ENCODE results near the gene CFAP46. TPM values are rescaled to one million over a fixed set of nuclear protein-coding genes. Genes with fewer than 3 reads are reported as not detected.

Gene CFAP46
- total and polyA plus RNA-seq, 2 of the 8 experiments (the other 6 are each of a cell fraction or from before 2014, with no cell fraction given): 2.6 to 4.8 TPM

GRCh38 chr10:132893090-132893489, 49.3 kb downstream of the CFAP46 start:
- Histone ChIP-seq H3K4ac (replicated peaks; ENCODE audit: insufficient read length, low read depth, low read length) (no peak overlapping the region), H3K23ac (ENCODE audit: insufficient read length) (no peak overlapping the region), H3K56ac (replicated peaks; ENCODE audit: insufficient read length, low read depth, low read length) (no peak overlapping the region), H3K14ac (ENCODE audit: insufficient read length) (no peak overlapping the region), H3K9me3 (ENCODE audit: insufficient read depth in 2 of 2, low read depth in 1 of 2, low read length in 1 of 2) (no peaks in the 10 kb centered on the region), H3K4me3 (ENCODE audit: extremely low read depth in 1 of 4, insufficient read depth in 2 of 4, low read depth in 3 of 4, low read length in 4 of 4) (no peak overlapping the region), H2BK5ac (ENCODE audit: low read depth, low read length) (peak overlapping the region; percentile 49; the same call in 1 of the 2 replicates), H2AFZ (ENCODE audit: low read length) (no peak overlapping the region), H2AK5ac (ENCODE audit: low read depth, low read length) (no peak overlapping the region; the same call in 1 of the 2 replicates), H2BK20ac (ENCODE audit: low read length) (peak overlapping the region; percentile 83; the same call in 1 of the 2 replicates), H3K36me3 (ENCODE audit: control insufficient read depth in 2 of 4, insufficient read depth in 4 of 4, low read length in 3 of 4) (no peaks in the 10 kb centered on the region), H3K79me2 (ENCODE audit: control insufficient read depth in 1 of 2, insufficient read depth in 2 of 2, low read length in 2 of 2) (no peaks in the 10 kb centered on the region), H4K20me1 (replicated peaks in 1 of 2; ENCODE audit: control insufficient read depth in 1 of 2, insufficient read depth in 2 of 2, low read length in 2 of 2) (no peaks in the 10 kb centered on the region), H3K27ac (ENCODE audit: low read depth, low read length) (no peak overlapping the region), H2BK15ac (ENCODE audit: low read length) (no peak overlapping the region; the same call in 1 of the 2 replicates), H2BK12ac (ENCODE audit: low read depth, low read length) (peak overlapping the region; percentile 44; the same call in 1 of the 2 replicates), H3K79me1 (ENCODE audit: low read depth, low read length) (no peaks in the 10 kb centered on the region), H3K4me1 (replicated peaks in 1 of 4; ENCODE audit: control insufficient read depth in 3 of 4, insufficient read depth in 4 of 4, low read length in 3 of 4) (peaks cover 13 to 31% (median 20%) of the 10 kb centered on the region in 4 experiments), H3K23me2 (ENCODE audit: low read depth, low read length) (no peaks in the 10 kb centered on the region), H3K27me3 (replicated peaks in 1 of 4; ENCODE audit: control insufficient read depth in 3 of 4, extremely low read depth in 1 of 4, insufficient read depth in 3 of 4, low read length in 3 of 4) (no peaks in the 10 kb centered on the region), H3K9ac (replicated peaks in 1 of 4; ENCODE audit: extremely low read depth in 1 of 4, low read depth in 3 of 4, low read length in 3 of 4) (no peak overlapping the region), H3K18ac (ENCODE audit: extremely low read depth, low read length) (no peak overlapping the region; the same call in 1 of the 2 replicates), H4K5ac (ENCODE audit: insufficient read length, low read depth, low read length) (no peak overlapping the region), H4K8ac (ENCODE audit: extremely low read depth, insufficient read depth, low read length) (no peak overlapping the region), H2BK120ac (replicated peaks; ENCODE audit: low read depth, low read length) (no peak overlapping the region), H3K4me2 (ENCODE audit: insufficient read depth in 1 of 2, low read depth in 2 of 2, low read length in 2 of 2) (0 out of 4 replicates have a peak overlapping the region, but pooled peaks of 1 of the 2 experiments have one; percentile 2), H4K91ac (replicated peaks; ENCODE audit: insufficient read length, low read length) (no peak overlapping the region)
- TF ChIP-seq SP2 (IDR thresholded peaks at IDR 0.05; ENCODE audit: low read length): no peak
- ChIA-PET POLR2A (ENCODE audit: partially characterized antibody) (no interaction called here), CTCF (ENCODE audit: partially characterized antibody) (interaction anchor here (0.7 to 5.3 kb wide), 22 partner anchors 8 to 981 kb away, joined by 3 to 37 read pairs (median 4); no protein-coding TSS in a partner anchor)
- 87% methylated on average over 9 of the region's 9 CpGs; no CpG with 5 or more reads in 1 of the 2 experiments for WGBS, 2 experiments (ENCODE audit: extremely low coverage in 1 of 2, insufficient coverage in 1 of 2, insufficient read length in 1 of 2, insufficient replicate concordance in 2 of 2, low coverage in 1 of 2, low lambda C conversion rate in 2 of 2, missing lambda C conversion rate in 1 of 2)
- FAIRE-seq (no peak), DNase-seq (ENCODE audit: low read depth in 1 of 2, low spot score in 2 of 2) (peak in 1 of 2 experiments; percentile 49)
